ENCODE results near the gene NF1. TPM values are rescaled to one million over a fixed set of nuclear protein-coding genes. Genes with fewer than 3 reads are reported as not detected.

NF1 gene
- total RNA-seq, 4 donors from 2014 or later: 15.6 to 48.4 (median 26.9) TPM

DNA sequence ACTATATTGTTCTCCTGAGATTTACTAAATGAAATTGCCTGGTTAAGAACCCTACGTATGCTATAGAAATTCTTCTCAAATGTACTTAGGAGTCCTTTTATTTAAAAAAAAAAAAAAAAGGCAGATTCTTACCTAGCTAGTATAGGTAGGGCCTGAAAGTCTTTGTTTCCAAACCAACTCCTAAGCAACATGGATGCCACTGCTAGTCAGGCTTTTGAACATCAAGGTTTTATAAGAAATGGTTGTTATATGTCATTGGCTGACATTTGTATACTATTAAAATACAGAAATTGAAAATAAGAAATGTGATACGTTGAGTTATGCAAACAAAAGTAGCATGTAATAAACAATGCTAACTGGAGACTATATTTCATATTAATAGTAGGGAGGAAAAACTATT lies 225.5 kb downstream of the NF1 start:
- Histone ChIP-seq H3K9me3 (no peaks in the 10 kb centered on the region), H3K4me3 (peak overlapping the region in 3 of 4 donors; percentile 14 to 49 (median 32)), H3K4me1 (peaks cover 0 to 6% (median 0%) of the 10 kb centered on the region in 3 donors), H3K27me3 (no peaks in the 10 kb centered on the region), H3K36me3 (no peaks in the 10 kb centered on the region), H3K27ac (peak overlapping the region in 3 of 4 donors; percentile 64 to 66 (median 64))
- DNase-seq: no peak
- 60 to 81% methylated on average over 2 of the region's 2 CpGs for WGBS, 2 donors
- no peak for TF ChIP-seq POLR2A (IDR thresholded peaks at IDR 0.05)
- TF ChIP-seq, protein P1, sequence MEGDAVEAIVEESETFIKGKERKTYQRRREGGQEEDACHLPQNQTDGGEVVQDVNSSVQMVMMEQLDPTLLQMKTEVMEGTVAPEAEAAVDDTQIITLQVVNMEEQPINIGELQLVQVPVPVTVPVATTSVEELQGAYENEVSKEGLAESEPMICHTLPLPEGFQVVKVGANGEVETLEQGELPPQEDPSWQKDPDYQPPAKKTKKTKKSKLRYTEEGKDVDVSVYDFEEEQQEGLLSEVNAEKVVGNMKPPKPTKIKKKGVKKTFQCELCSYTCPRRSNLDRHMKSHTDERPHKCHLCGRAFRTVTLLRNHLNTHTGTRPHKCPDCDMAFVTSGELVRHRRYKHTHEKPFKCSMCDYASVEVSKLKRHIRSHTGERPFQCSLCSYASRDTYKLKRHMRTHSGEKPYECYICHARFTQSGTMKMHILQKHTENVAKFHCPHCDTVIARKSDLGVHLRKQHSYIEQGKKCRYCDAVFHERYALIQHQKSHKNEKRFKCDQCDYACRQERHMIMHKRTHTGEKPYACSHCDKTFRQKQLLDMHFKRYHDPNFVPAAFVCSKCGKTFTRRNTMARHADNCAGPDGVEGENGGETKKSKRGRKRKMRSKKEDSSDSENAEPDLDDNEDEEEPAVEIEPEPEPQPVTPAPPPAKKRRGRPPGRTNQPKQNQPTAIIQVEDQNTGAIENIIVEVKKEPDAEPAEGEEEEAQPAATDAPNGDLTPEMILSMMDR (IDR thresholded peaks at IDR 0.05): no peak
- intact Hi-C loops (cut with DNase I): no loop called here

DNA sequence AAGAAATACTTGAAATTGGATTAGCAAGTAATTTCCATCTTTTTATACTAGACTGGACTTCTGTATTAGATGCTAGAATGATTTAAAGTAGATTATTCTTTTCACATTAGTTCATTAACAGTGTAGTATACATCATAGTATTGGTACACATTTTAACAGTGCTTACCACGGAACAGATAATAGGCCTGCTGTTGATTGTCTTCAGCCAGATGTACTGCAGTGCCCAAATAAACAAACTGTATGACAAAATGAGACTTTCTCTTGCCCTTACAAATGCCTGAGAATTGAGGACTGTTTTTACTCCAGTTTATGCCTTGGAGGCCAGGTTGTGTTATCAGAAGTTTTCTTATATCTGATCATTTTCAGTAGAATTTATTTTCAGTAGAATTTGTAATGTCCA lies 226.0 kb downstream of the NF1 start:
- Histone ChIP-seq H3K36me3 (peaks cover 0 to 4% (median 0%) of the 10 kb centered on the region in 3 donors), H3K4me1 (peaks cover 0 to 6% (median 0%) of the 10 kb centered on the region in 3 donors), H3K27ac (peak overlapping the region in 3 of 4 donors; percentile 64 to 66 (median 64)), H3K4me3 (peak overlapping the region in 3 of 4 donors; percentile 14 to 49 (median 32)), H3K27me3 (no peaks in the 10 kb centered on the region), H3K9me3 (no peaks in the 10 kb centered on the region)
- 53 to 60% methylated on average over 1 of the region's 1 CpG for WGBS, 2 donors
- no peak for DNase-seq
- intact Hi-C loops (cut with DNase I): no loop called here
- no peak for TF ChIP-seq POLR2A (IDR thresholded peaks at IDR 0.05)
- TF ChIP-seq, protein P1 (IDR thresholded peaks at IDR 0.05): no peak

DNA sequence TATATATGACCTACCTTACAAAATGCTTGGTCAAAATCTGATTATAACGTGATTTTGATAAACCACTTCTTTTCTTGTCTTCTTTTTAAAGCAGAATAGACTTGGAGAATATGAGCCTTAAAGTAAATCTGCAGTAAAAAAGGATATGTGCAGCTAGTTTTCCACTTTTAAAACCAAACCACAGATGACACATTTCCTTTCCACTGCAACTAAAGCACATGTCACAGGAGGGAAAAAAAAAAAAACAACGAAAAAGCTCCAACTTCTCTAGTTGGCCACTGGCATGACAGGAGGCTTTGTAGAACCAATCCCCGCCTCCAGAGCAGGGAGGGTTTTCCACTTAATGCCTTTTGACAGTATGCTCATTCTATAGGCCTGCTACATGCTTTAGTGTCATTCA lies 226.7 kb downstream of the NF1 start, which contains the start of gene EVI2A:
Gene EVI2A, minus strand, starts transcription at position 142 of the 400 bp plus-strand sequence. CDS start 2,609 bp downstream, outside the sequence.
- peaks cover 0 to 6% (median 0%) of the 10 kb centered on the region in 3 donors for H3K4me1 ChIP-seq
- H3K36me3 ChIP-seq: peaks cover 0 to 11% (median 0%) of the 10 kb centered on the region in 3 donors
- WGBS, 2 donors: 53 to 62% methylated on average over 3 of the region's 3 CpGs
- H3K27ac ChIP-seq: peak within 1 kb of the TSS in 3 of 4 donors; percentile 64 to 66 (median 64)
- intact Hi-C loops (cut with DNase I): no loop called here
- no peaks in the 10 kb centered on the region for H3K9me3 ChIP-seq
- no peaks in the 10 kb centered on the region for H3K27me3 ChIP-seq
- TF ChIP-seq, protein P1 (IDR thresholded peaks at IDR 0.05): no peak
- TF ChIP-seq POLR2A (IDR thresholded peaks at IDR 0.05): peak in 2 of 4 donors; percentile 12 to 63
- DNase-seq: no peak
- H3K4me3 ChIP-seq: peak within 1 kb of the TSS in 3 of 4 donors; percentile 14 to 49 (median 32)

DNA sequence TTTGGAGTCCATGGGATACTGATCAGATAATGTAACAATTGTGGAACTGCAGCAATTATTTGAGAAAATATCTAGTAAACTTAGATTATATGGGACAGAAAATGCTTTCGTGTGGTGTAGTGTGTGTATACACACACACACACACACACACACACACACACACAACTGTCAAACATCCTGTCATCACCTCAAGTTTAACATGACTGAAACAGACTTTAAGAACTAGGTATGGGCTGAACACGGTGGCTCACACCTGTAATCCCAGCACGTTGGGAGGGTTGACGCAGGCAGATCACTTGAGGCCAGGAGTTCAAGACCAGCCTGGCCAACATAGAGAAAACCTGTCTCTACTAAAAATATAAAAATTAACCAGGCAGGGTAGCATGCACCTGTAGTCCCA lies 227.2 kb downstream of the NF1 start:
- peak overlapping the region in 1 of 4 donors; percentile 64 for H3K27ac ChIP-seq
- no peaks in the 10 kb centered on the region for H3K9me3 ChIP-seq
- no peak overlapping the region for H3K4me3 ChIP-seq
- H3K27me3 ChIP-seq: no peaks in the 10 kb centered on the region
- no peak for DNase-seq
- peaks cover 0 to 6% (median 0%) of the 10 kb centered on the region in 3 donors for H3K4me1 ChIP-seq
- TF ChIP-seq POLR2A (IDR thresholded peaks at IDR 0.05): no peak
- TF ChIP-seq, protein P1 (IDR thresholded peaks at IDR 0.05): no peak
- peaks cover 0 to 16% (median 0%) of the 10 kb centered on the region in 3 donors for H3K36me3 ChIP-seq
- WGBS, 2 donors: 80 to 81% methylated on average over 3 to 4 of the region's 4 CpGs
- intact Hi-C loops (cut with DNase I): no loop called here

DNA sequence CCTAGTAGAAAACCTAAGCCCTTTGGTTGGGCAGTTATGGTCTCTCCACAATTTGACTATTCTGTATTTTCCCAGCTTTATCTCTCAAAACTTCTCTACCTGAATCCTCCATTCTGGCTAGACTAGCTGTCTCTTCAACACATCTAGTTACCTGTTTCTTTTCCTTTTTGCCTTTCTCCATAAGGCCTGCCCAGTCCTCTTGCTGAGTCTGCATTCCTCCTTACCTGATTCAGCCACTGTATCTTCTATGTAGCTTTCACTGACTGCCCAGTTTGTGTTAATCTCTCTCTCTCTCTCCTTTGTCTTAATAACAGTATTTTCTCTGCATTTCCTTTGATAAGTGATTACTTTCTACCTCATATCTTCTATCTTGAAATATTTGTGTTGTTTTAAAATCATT lies 228.8 kb downstream of the NF1 start:
- Histone ChIP-seq H3K4me3 (no peak overlapping the region), H3K27ac (no peak overlapping the region), H3K4me1 (no peaks in the 10 kb centered on the region), H3K9me3 (no peaks in the 10 kb centered on the region), H3K36me3 (peaks cover 0 to 29% (median 0%) of the 10 kb centered on the region in 3 donors), H3K27me3 (no peaks in the 10 kb centered on the region)
- no peak for TF ChIP-seq POLR2A (IDR thresholded peaks at IDR 0.05)
- TF ChIP-seq, protein P1 (IDR thresholded peaks at IDR 0.05): no peak
- intact Hi-C loops (cut with DNase I): no loop called here
- DNase-seq: no peak
